Ectodermal cell (in vitro differentiated cells): ENCODE measurements around the gene SULF2.

Source experiments
- H3K27ac ChIP-seq: 2 replicates; pipeline ENCODE4 v1.7.0; 2013; ENCODE audit warnings: mild to moderate bottlenecking, low read depth, low read length; ENCODE audit not compliant: insufficient read depth, poor library complexity, severe bottlenecking
- H3K27me3 ChIP-seq: 2 replicates; pipeline ENCODE4 v1.7.0; 2013; ENCODE audit warnings: mild to moderate bottlenecking, low read length; ENCODE audit not compliant: insufficient read depth, control insufficient read depth, poor library complexity, severe bottlenecking
- H3K36me3 ChIP-seq: one replicate; pipeline ENCODE4 v1.7.0; 2013; ENCODE audit warnings: low read length; ENCODE audit not compliant: control insufficient read depth, insufficient read depth
- H3K4me1 ChIP-seq: one replicate; pipeline ENCODE4 v1.7.0; 2013; ENCODE audit warnings: low read length; ENCODE audit not compliant: control insufficient read depth, insufficient read depth
- H3K4me3 ChIP-seq: 2 replicates; pipeline ENCODE4 v1.7.0; 2013; ENCODE audit warnings: low read depth, low read length, control low read depth; ENCODE audit not compliant: insufficient read depth
- H3K9me3 ChIP-seq: 2 replicates; pipeline ENCODE4 v1.7.0; 2013; ENCODE audit warnings: mild to moderate bottlenecking, low read length, moderate library complexity; ENCODE audit not compliant: control insufficient read depth
- WGBS, 2 experiments: methylation state at CpG; one replicate each; pipeline ENCODE4 v1.1.7; 2013; ENCODE audit warnings: missing lambda C conversion rate in 2 of 2; 5-methylcytosine and 5-hydroxymethylcytosine counted together

Gene SULF2

GRCh38 chr20:47784599-47785310 lies 526 bp downstream of the SULF2 start:
- no peak overlapping the region for H3K27ac ChIP-seq

GRCh38 chr20:47783828-47784598 lies 1.3 kb downstream of the SULF2 start:
- Histone ChIP-seq H3K27ac (no peak overlapping the region), H3K36me3 (no peaks in the 10 kb centered on the region), H3K9me3 (no peaks in the 10 kb centered on the region), H3K27me3 (peaks cover 37% of the 10 kb centered on the region), H3K4me3 (peak overlapping the region; percentile 48), H3K4me1 (peaks cover 8% of the 10 kb centered on the region)
- 55 to 56% methylated on average over 23 of the region's 23 CpGs for WGBS, 2 experiments

More at GRCh38 chr20:47784599-47785310, 526 bp downstream of the SULF2 start:
- Histone ChIP-seq H3K4me1 (peaks cover 8% of the 10 kb centered on the region), H3K27me3 (peaks cover 37% of the 10 kb centered on the region), H3K36me3 (no peaks in the 10 kb centered on the region), H3K4me3 (peak overlapping the region; percentile 48), H3K9me3 (no peaks in the 10 kb centered on the region)
- WGBS, 2 experiments: 0 to 1% methylated on average over 67 to 69 of the region's 69 CpGs

GRCh38 chr20:47782920-47783552 lies 2.2 kb downstream of the SULF2 start:
- 89 to 90% methylated on average over 2 of the region's 2 CpGs for WGBS, 2 experiments

GRCh38 chr20:47782076-47782475 lies 3.2 kb downstream of the SULF2 start:
- Histone ChIP-seq H3K4me1 (peaks cover 8% of the 10 kb centered on the region), H3K36me3 (no peaks in the 10 kb centered on the region), H3K4me3 (no peak overlapping the region), H3K27me3 (peaks cover 33% of the 10 kb centered on the region), H3K9me3 (no peaks in the 10 kb centered on the region), H3K27ac (no peak overlapping the region)
- whole genome bisulfite sequencing, 2 experiments: 90 to 93% methylated on average over 7 of the region's 7 CpGs

More at GRCh38 chr20:47782920-47783552, 2.2 kb downstream of the SULF2 start:
- no peaks in the 10 kb centered on the region for H3K9me3 ChIP-seq
- no peak overlapping the region for H3K4me3 ChIP-seq
- H3K27ac ChIP-seq: no peak overlapping the region
- peaks cover 8% of the 10 kb centered on the region for H3K4me1 ChIP-seq
- no peaks in the 10 kb centered on the region for H3K36me3 ChIP-seq
- H3K27me3 ChIP-seq: peaks cover 37% of the 10 kb centered on the region

GRCh38 chr20:47781632-47782031 lies 3.6 kb downstream of the SULF2 start:
- Histone ChIP-seq H3K27ac (no peak overlapping the region), H3K9me3 (no peaks in the 10 kb centered on the region), H3K4me1 (peaks cover 8% of the 10 kb centered on the region), H3K27me3 (peaks cover 29% of the 10 kb centered on the region), H3K36me3 (no peaks in the 10 kb centered on the region), H3K4me3 (no peak overlapping the region)
- 91 to 96% methylated on average over 4 of the region's 4 CpGs for WGBS, 2 experiments

GRCh38 chr20:47780720-47781389 lies 4.4 kb downstream of the SULF2 start:
- H3K27me3 ChIP-seq: peaks cover 22% of the 10 kb centered on the region
- no peak overlapping the region for H3K4me3 ChIP-seq
- H3K9me3 ChIP-seq: no peaks in the 10 kb centered on the region
- WGBS, 2 experiments: 85 to 88% methylated on average over 10 of the region's 10 CpGs
- H3K27ac ChIP-seq: no peak overlapping the region
- H3K36me3 ChIP-seq: no peaks in the 10 kb centered on the region
- H3K4me1 ChIP-seq: peaks cover 8% of the 10 kb centered on the region

GRCh38 chr20:47778398-47779354 lies 6.6 kb downstream of the SULF2 start:
- Histone ChIP-seq H3K27ac (no peak overlapping the region), H3K4me3 (no peak overlapping the region)

GRCh38 chr20:47777220-47777619 lies 8.1 kb downstream of the SULF2 start:
- Histone ChIP-seq H3K9me3 (no peaks in the 10 kb centered on the region), H3K36me3 (no peaks in the 10 kb centered on the region), H3K4me3 (no peak overlapping the region), H3K4me1 (peaks cover 5% of the 10 kb centered on the region), H3K27me3 (no peaks in the 10 kb centered on the region), H3K27ac (no peak overlapping the region)
- 95 to 97% methylated on average over 4 of the region's 4 CpGs for WGBS, 2 experiments

More at GRCh38 chr20:47778398-47779354, 6.6 kb downstream of the SULF2 start:
- 94% methylated on average over 17 of the region's 17 CpGs for WGBS, 2 experiments
- Histone ChIP-seq H3K9me3 (no peaks in the 10 kb centered on the region), H3K36me3 (no peaks in the 10 kb centered on the region), H3K27me3 (peaks cover 8% of the 10 kb centered on the region), H3K4me1 (peaks cover 5% of the 10 kb centered on the region)

GRCh38 chr20:47776639-47777038 lies 8.6 kb downstream of the SULF2 start:
- WGBS, 2 experiments: 91 to 92% methylated on average over 4 of the region's 4 CpGs
- Histone ChIP-seq H3K4me1 (peaks cover 5% of the 10 kb centered on the region), H3K27me3 (no peaks in the 10 kb centered on the region), H3K36me3 (no peaks in the 10 kb centered on the region), H3K9me3 (no peaks in the 10 kb centered on the region), H3K4me3 (no peak overlapping the region), H3K27ac (no peak overlapping the region)
